SK-N-SH (cell line): ENCODE measurements around the gene MTR. TPM values are rescaled to one million over a fixed set of nuclear protein-coding genes. Genes with fewer than 3 reads are reported as not detected.

Experiments used
- CTCF ChIA-PET: fragments of 300-600, 350-600 bp; formaldehyde crosslinking; extraction: SDS; loops from one replicate; lab custom pipeline; 2021; lab: Yijun Ruan, JAX
- POLR2A ChIA-PET: fragments of 350-600 bp; sonication (Branson Sonifier 250); formaldehyde crosslinking; extraction: SDS; loops from one replicate; lab custom pipeline; 2020; ENCODE audit warnings: antibody characterized with exemption, inconsistent platforms; lab: Yijun Ruan, JAX
- DNase-seq: peaks from one replicate; pipeline ENCODE4 v3.0.0; 2012
- H2AFZ ChIP-seq: fragments of 200-600 bp; sonication (generic); 2 replicates; pipeline ENCODE4 v1.8.1; 2016; ENCODE audit warnings: antibody characterized with exemption, mild to moderate bottlenecking, low read depth
- H3F3A ChIP-seq: fragments of 200-600 bp; sonication (generic); replicated peaks from 2 replicates; pipeline ENCODE3; 2016; ENCODE audit warnings: antibody characterized with exemption, mild to moderate bottlenecking; ENCODE audit not compliant: insufficient read depth
- H3K27ac ChIP-seq, 2 experiments: fragments of 200-500 bp in 1 of 2; fragments of 200-600 bp in 1 of 2; sonication (Bioruptor generic) in 1 of 2; sonication (generic), shearing (Covaris generic) in 1 of 2; 2 replicates each; pipeline versions ENCODE4 v1.5.1 to v1.6.1; 2014 to 2016; ENCODE audit warnings: low read depth in 2 of 2, inconsistent platforms in 1 of 2, low read length in 1 of 2, mild to moderate bottlenecking in 1 of 2, mixed read lengths in 1 of 2
- H3K27me3 ChIP-seq: fragments of 200-600 bp; sonication (generic), shearing (Covaris generic); 2 replicates; pipeline ENCODE4 v1.6.1; 2016; ENCODE audit warnings: mixed run types; ENCODE audit not compliant: insufficient read depth
- H3K36me3 ChIP-seq, 2 experiments: fragments of 200-500 bp in 1 of 2; fragments of 200-600 bp in 1 of 2; sonication (Bioruptor generic) in 1 of 2; sonication (generic) in 1 of 2; replicated peaks in 1 of 2; 2 replicates each; pipeline versions ENCODE3 to v1.5.1; 2014 to 2016; ENCODE audit warnings: low read length in 1 of 2, mild to moderate bottlenecking in 1 of 2; ENCODE audit not compliant: insufficient read depth in 2 of 2, control insufficient read depth in 1 of 2
- H3K4me1 ChIP-seq, 2 experiments: fragments of 200-500 bp in 1 of 2; fragments of 200-600 bp in 1 of 2; sonication (Bioruptor generic) in 1 of 2; sonication (generic), shearing (Covaris generic) in 1 of 2; 2 replicates each; pipeline versions ENCODE4 v1.5.1 to v1.6.1; 2014 to 2016; ENCODE audit warnings: low read depth in 1 of 2, low read length in 1 of 2, mixed run types in 1 of 2; ENCODE audit not compliant: insufficient read depth in 2 of 2, control insufficient read depth in 1 of 2
- H3K4me2 ChIP-seq: fragments of 200-600 bp; sonication (generic), shearing (Covaris generic); 2 replicates; pipeline ENCODE4 v1.6.1; 2017; ENCODE audit warnings: mixed run types
- H3K4me3 ChIP-seq, 2 experiments: fragments of 200-500 bp in 1 of 2; fragments of 200-600 bp in 1 of 2; sonication (Bioruptor generic) in 1 of 2; sonication (generic), shearing (Covaris generic) in 1 of 2; 2 replicates each; pipeline versions ENCODE4 v1.5.1 to v1.8.1; 2014 to 2016; ENCODE audit warnings: low read depth in 2 of 2, inconsistent platforms in 1 of 2, low read length in 1 of 2, mild to moderate bottlenecking in 1 of 2, mixed read lengths in 1 of 2, moderate library complexity in 1 of 2
- H3K79me2 ChIP-seq: fragments of 200-600 bp; sonication (generic); 2 replicates; pipeline ENCODE4 v1.8.1; 2017; ENCODE audit warnings: mild to moderate bottlenecking; ENCODE audit not compliant: insufficient read depth
- H3K9ac ChIP-seq: fragments of 200-600 bp; sonication (generic); 2 replicates; pipeline ENCODE4 v1.6.1; 2017; ENCODE audit warnings: mixed run types
- H3K9me2 ChIP-seq: fragments of 200-600 bp; sonication (generic); 2 replicates; pipeline ENCODE4 v1.6.1; 2017; ENCODE audit warnings: mixed run types
- H3K9me3 ChIP-seq: fragments of 200-600 bp; sonication (generic); 2 replicates; pipeline ENCODE4 v1.6.1; 2017; ENCODE audit warnings: mixed run types, mild to moderate bottlenecking, moderate library complexity
- H4K20me1 ChIP-seq: fragments of 200-600 bp; sonication (generic); 2 replicates; pipeline ENCODE4 v1.6.1; 2017; ENCODE audit warnings: mild to moderate bottlenecking, mixed run types; ENCODE audit not compliant: insufficient read depth
- CHD2 ChIP-seq: fragments of 150-350 bp; IDR thresholded peaks from 2 replicates; pipeline ENCODE4 v1.6.1; 2018; ENCODE audit warnings: low read length; ENCODE audit not compliant: partially characterized antibody
- ELF1 ChIP-seq: IDR thresholded peaks from 2 replicates; pipeline ENCODE4 v1.4.0; 2012
- EP300 ChIP-seq, 2 experiments: IDR thresholded peaks; 2 replicates each; pipeline versions ENCODE4 v1.4.0 to v1.6.1; 2012; ENCODE audit warnings: borderline replicate concordance in 1 of 2, low read depth in 1 of 2, low read length in 1 of 2
- FOSL2 ChIP-seq: IDR thresholded peaks from 2 replicates; pipeline ENCODE4 v1.4.0; 2012; ENCODE audit warnings: low read depth, mild to moderate bottlenecking, moderate library complexity, borderline replicate concordance
- FOXJ3 ChIP-seq: sonication (generic); formaldehyde crosslinking; IDR thresholded peaks from 2 replicates; pipeline ENCODE4 v1.5.1; 2020; ENCODE audit warnings: mild to moderate bottlenecking, missing genetic modification reagents
- FOXM1 ChIP-seq: IDR thresholded peaks from 2 replicates; pipeline ENCODE4 v1.4.0; 2012; ENCODE audit warnings: low read depth, mild to moderate bottlenecking
- IRF3 ChIP-seq: fragments of 150-350 bp; IDR thresholded peaks from 2 replicates; pipeline ENCODE4 v1.6.1; 2016; ENCODE audit warnings: mild to moderate bottlenecking, low read depth, low read length
- MAX ChIP-seq: IDR thresholded peaks from 2 replicates; pipeline ENCODE4 v1.4.0; 2012; ENCODE audit warnings: low read depth
- MEF2A ChIP-seq: IDR thresholded peaks from 2 replicates; pipeline ENCODE4 v1.4.0; 2012; ENCODE audit warnings: low read depth, borderline replicate concordance
- NFIC ChIP-seq: IDR thresholded peaks from 2 replicates; pipeline ENCODE4 v1.4.0; 2012; ENCODE audit warnings: borderline replicate concordance
- PBX3 ChIP-seq: IDR thresholded peaks from 2 replicates; pipeline ENCODE4; 2012
- POLR2AphosphoS5 ChIP-seq: IDR thresholded peaks from 2 replicates; pipeline ENCODE4 v1.6.1; 2012; ENCODE audit warnings: low read depth, low read length
- RFX5 ChIP-seq: IDR thresholded peaks from 2 replicates; pipeline ENCODE4 v1.6.1; 2012; ENCODE audit warnings: mild to moderate bottlenecking, improper control_type of control experiment, low read length
- SIN3A ChIP-seq: IDR thresholded peaks from 2 replicates; pipeline ENCODE4 v1.6.1; 2012; ENCODE audit warnings: low read depth, mild to moderate bottlenecking, low read length, moderate library complexity, borderline replicate concordance
- SMC3 ChIP-seq: IDR thresholded peaks from 2 replicates; pipeline ENCODE4 v1.6.1; 2012; ENCODE audit warnings: low read depth, low read length, improper control_type of control experiment
- TCF12 ChIP-seq: IDR thresholded peaks from 2 replicates; pipeline ENCODE4 v1.4.0; 2012
- USF1 ChIP-seq: IDR thresholded peaks from 2 replicates; pipeline ENCODE4 v1.4.0; 2012; ENCODE audit warnings: low read depth, borderline replicate concordance
- USF2 ChIP-seq: fragments of 150-350 bp; IDR thresholded peaks from 2 replicates; pipeline ENCODE4 v1.6.1; 2017; ENCODE audit warnings: antibody characterized with exemption, low read length, low read depth, borderline replicate concordance
- WGBS: methylation state at CpG from one replicate; pipeline ENCODE4 v1.1.6; 2017; ENCODE audit warnings: low lambda C conversion rate; 5-methylcytosine and 5-hydroxymethylcytosine counted together
- polyA plus RNA-seq, 3 experiments: library from polyadenylated mRNA; depleted of rRNA; stranded (reverse); fragments of >200 nt; gene quantifications; 2 replicates each; pipeline ENCODE4 v1.2.3, GENCODE V29; 2012

MTR gene
- polyA plus RNA-seq, 1 of the 3 experiments (the other 2 are of a cell fraction), result 5.4 TPM

GRCh38 chr1:236766506-236766905, 28.6 kb upstream of the MTR start:
- no peaks in the 10 kb centered on the region for H3K9me3 ChIP-seq
- no peak overlapping the region for H3K4me2 ChIP-seq
- TF ChIP-seq MEF2A, result no peak
- no peak for TF ChIP-seq ELF1
- TF ChIP-seq EP300 (IDR thresholded peaks at IDR 0.05; ENCODE audit: borderline replicate concordance in 1 of 2, low read depth in 1 of 2, low read length in 1 of 2), result no peak
- no peak for TF ChIP-seq POLR2AphosphoS5
- TF ChIP-seq MAX, result no peak
- no peak for TF ChIP-seq NFIC
- TF ChIP-seq IRF3, result no peak
- no peak for TF ChIP-seq FOXJ3 (CRISPR knock-in tag)
- no peak for TF ChIP-seq FOXM1
- no peak for TF ChIP-seq USF2
- no peak for TF ChIP-seq USF1
- no peak for TF ChIP-seq CHD2
- TF ChIP-seq SMC3, result no peak
- no peak for TF ChIP-seq FOSL2
- no peak for TF ChIP-seq SIN3A
- no peak for TF ChIP-seq TCF12
- TF ChIP-seq PBX3, result no peak
- TF ChIP-seq RFX5, result no peak
- no peaks in the 10 kb centered on the region for H3K27me3 ChIP-seq
- CTCF ChIA-PET, result interaction anchor here (1.0 to 3.4 kb wide), 4 partner anchors 13 to 796 kb away, joined by 4 to 9 read pairs (median 5); no protein-coding TSS in a partner anchor
- no peaks in the 10 kb centered on the region for H4K20me1 ChIP-seq
- H2AFZ ChIP-seq, result no peak overlapping the region
- POLR2A ChIA-PET, result no interaction called here
- no peak overlapping the region for H3K27ac ChIP-seq
- no peaks in the 10 kb centered on the region for H3K79me2 ChIP-seq
- no peaks in the 10 kb centered on the region for H3F3A ChIP-seq
- H3K4me1 ChIP-seq, result no peaks in the 10 kb centered on the region
- H3K9ac ChIP-seq, result no peak overlapping the region
- H3K4me3 ChIP-seq, result no peak overlapping the region
- H3K9me2 ChIP-seq, result no peaks in the 10 kb centered on the region
- 65% methylated on average over 3 of the region's 3 CpGs for WGBS
- H3K36me3 ChIP-seq, result no peaks in the 10 kb centered on the region
- no peak for DNase-seq
